Fibroblast of pulmonary artery (primary cell): ENCODE results near the gene FCN1.

Experiments used
- DNase-seq: peaks from one replicate; pipeline ENCODE4 v3.0.0-alpha.2; 2010; ENCODE audit warnings: low read depth
- H3K4me3 ChIP-seq: replicated peaks from 2 replicates; pipeline ENCODE4 v1.5.1; 2011; ENCODE audit warnings: low read depth, mild to moderate bottlenecking, control low read depth, low read length, moderate library complexity
- CTCF ChIP-seq: IDR thresholded peaks from 2 replicates; pipeline ENCODE4 v1.5.1; 2011; ENCODE audit warnings: mild to moderate bottlenecking, control low read depth, low read length, inconsistent platforms; ENCODE audit errors: missing control alignments

The FCN1 gene

GRCh38 chr9:134951461-134951860 is 33.7 kb upstream of the FCN1 start:
- TF ChIP-seq CTCF = no peak
- no peak for DNase-seq
- no peak overlapping the region for H3K4me3 ChIP-seq

GRCh38 chr9:134950386-134951210 is 32.9 kb upstream of the FCN1 start:
- no peak for TF ChIP-seq CTCF
- H3K4me3 ChIP-seq = no peak overlapping the region
- no peak for DNase-seq

- TF ChIP-seq CTCF = no peak
- no peak for DNase-seq
- H3K4me3 ChIP-seq = no peak overlapping the region
Measured at GRCh38 chr9:134949681-134950385, 32.1 kb upstream of the FCN1 start.

GRCh38 chr9:134948149-134948548 is 30.4 kb upstream of the FCN1 start:
- TF ChIP-seq CTCF = no peak
- no peak overlapping the region for H3K4me3 ChIP-seq
- no peak for DNase-seq

GRCh38 chr9:134947265-134947955 is 29.7 kb upstream of the FCN1 start:
- no peak overlapping the region for H3K4me3 ChIP-seq
- DNase-seq = no peak
- TF ChIP-seq CTCF = no peak

- no peak for TF ChIP-seq CTCF
- H3K4me3 ChIP-seq = no peak overlapping the region
- DNase-seq = no peak
Measured at GRCh38 chr9:134946663-134947062, 29.0 kb upstream of the FCN1 start.
